Activated naive CD8-positive, alpha-beta T cell treated with anti-CD3 and anti-CD28 coated beads, Interleukin-2, amount 10 ng/mL, durations not matched to agents 7 days and 5 days (primary cell): ENCODE data around the gene XXYLT1. TPM values are rescaled to one million over a fixed set of nuclear protein-coding genes. Genes with fewer than 3 reads are reported as not detected.
"Not testable (repeated sequence)": the region's sequence is repeated elsewhere in the genome, so short reads cannot be mapped to it uniquely, and the experiment has no call there.

ENCODE experiments used
- ATAC-seq: fragments of 150-1000 bp; cut with Tn5 transposase; one replicate; pipeline ENCODE4 v1.10.0; 2021; ENCODE audit warnings: low read depth, moderate library complexity
- POLR2A ChIA-PET: fragments of 350-600 bp; sonication (Branson Sonifier 250); formaldehyde crosslinking; loops from one replicate; lab custom pipeline; 2021; ENCODE audit warnings: antibody characterized with exemption; lab: Charles Lee
- DNase-seq: peaks from one replicate; pipeline ENCODE4 v3.0.0; 2021
- H3K27ac Mint-ChIP-seq: one replicate; pipeline ENCODE4 v1.8.0; 2022; ENCODE audit warnings: mild to moderate bottlenecking, mixed read lengths
- H3K27me3 Mint-ChIP-seq: one replicate; pipeline ENCODE4 v1.8.0; 2022; ENCODE audit warnings: mild to moderate bottlenecking, moderate library complexity, mixed read lengths
- H3K36me3 Mint-ChIP-seq: one replicate; pipeline ENCODE4 v1.8.0; 2021; ENCODE audit warnings: mild to moderate bottlenecking, mixed read lengths
- H3K4me1 Mint-ChIP-seq: one replicate; pipeline ENCODE4 v1.8.0; 2021; ENCODE audit warnings: mixed read lengths
- H3K4me3 Mint-ChIP-seq: one replicate; pipeline ENCODE4 v1.8.0; 2022; ENCODE audit warnings: mild to moderate bottlenecking, moderate library complexity, mixed read lengths
- H3K9me3 Mint-ChIP-seq: one replicate; pipeline ENCODE4 v1.8.0; 2021; ENCODE audit warnings: mixed read lengths
- total RNA-seq, 2 experiments: library from RNA; stranded (reverse); gene quantifications; one replicate each; pipeline ENCODE4 v1.2.3, GENCODE V29; 2021

XXYLT1 gene
- total RNA-seq, 2 experiments from 2014 or later: 6.8 to 8.3 TPM

- no peak for ATAC-seq
- Mint-ChIP-seq H3K4me1 (no peaks in the 10 kb centered on the region), H3K27me3 (peaks cover 5% of the 10 kb centered on the region), H3K4me3 (no peak overlapping the region), H3K36me3 (no peaks in the 10 kb centered on the region), H3K27ac (no peak overlapping the region), H3K9me3 (no peaks in the 10 kb centered on the region)
- no peak for DNase-seq
- POLR2A ChIA-PET: no interaction called here
Observed at GRCh38 chr3:195057716-195058115, 213.2 kb downstream of the XXYLT1 start.

DNA sequence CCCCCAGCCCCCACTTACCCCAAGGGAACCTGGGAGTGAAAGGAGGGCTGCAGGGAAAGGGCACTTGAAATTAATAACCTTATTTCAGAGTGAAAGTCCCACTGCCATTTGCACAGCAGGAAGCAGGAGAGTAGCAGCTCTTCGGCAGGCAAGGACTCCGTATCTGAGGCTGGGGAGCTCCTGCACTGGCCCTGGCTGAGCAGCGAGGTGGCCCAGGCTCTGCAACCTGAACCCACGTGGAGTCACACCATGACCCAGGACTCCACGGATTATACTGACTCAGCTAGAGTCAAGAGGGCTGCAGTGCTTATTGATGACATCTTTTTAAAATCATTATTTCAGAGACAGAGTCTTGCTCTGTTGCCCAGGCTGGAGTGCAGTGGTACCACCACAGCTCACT lies 214.5 kb downstream of the XXYLT1 start:
- ATAC-seq (no peak), DNase-seq (no peak)
- Mint-ChIP-seq H3K36me3 (no peaks in the 10 kb centered on the region), H3K4me3 (no peak overlapping the region), H3K27me3 (peaks cover 15% of the 10 kb centered on the region), H3K4me1 (no peaks in the 10 kb centered on the region), H3K9me3 (no peaks in the 10 kb centered on the region), H3K27ac (no peak overlapping the region)
- POLR2A ChIA-PET: no interaction called here

GRCh38 chr3:195054311-195054710 lies 216.6 kb downstream of the XXYLT1 start:
- H3K9me3 Mint-ChIP-seq: no peaks in the 10 kb centered on the region
- no peak overlapping the region for H3K27ac Mint-ChIP-seq
- no peak for ATAC-seq

GRCh38 chr3:195052939-195053338 lies 218.0 kb downstream of the XXYLT1 start:
- H3K36me3 Mint-ChIP-seq: no peaks in the 10 kb centered on the region
- H3K27me3 Mint-ChIP-seq: peaks cover 25% of the 10 kb centered on the region
- H3K4me3 Mint-ChIP-seq: no peak overlapping the region
- no peak for ATAC-seq
- no peak overlapping the region for H3K27ac Mint-ChIP-seq
- H3K9me3 Mint-ChIP-seq: no peaks in the 10 kb centered on the region
- POLR2A ChIA-PET: no interaction called here
- H3K4me1 Mint-ChIP-seq: no peaks in the 10 kb centered on the region
- DNase-seq: no peak

More at GRCh38 chr3:195054311-195054710, 216.6 kb downstream of the XXYLT1 start:
- H3K36me3 Mint-ChIP-seq: no peaks in the 10 kb centered on the region
- no peaks in the 10 kb centered on the region for H3K4me1 Mint-ChIP-seq
- H3K27me3 Mint-ChIP-seq: peaks cover 25% of the 10 kb centered on the region
- no peak for DNase-seq
- POLR2A ChIA-PET: no interaction called here
- no peak overlapping the region for H3K4me3 Mint-ChIP-seq

DNA sequence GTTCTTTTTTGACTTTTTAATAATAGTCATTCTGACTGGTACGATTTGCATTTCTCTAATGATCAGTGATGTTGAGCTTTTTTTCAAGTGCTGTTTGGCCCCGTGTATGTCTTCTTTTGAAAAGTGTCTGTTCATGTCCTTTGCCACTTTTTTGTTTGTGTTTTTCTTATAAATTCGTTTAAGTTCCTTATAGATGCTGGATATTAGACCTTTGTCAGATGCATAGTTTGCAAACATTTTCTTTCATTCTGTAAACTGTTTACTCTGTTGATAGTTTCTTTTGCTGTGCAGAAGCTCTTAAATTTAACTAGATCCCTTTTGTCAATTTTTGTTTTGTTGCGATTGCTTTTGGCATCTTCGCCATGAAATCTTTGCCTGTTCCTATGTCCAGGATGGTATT lies 220.7 kb downstream of the XXYLT1 start:
- H3K27ac Mint-ChIP-seq, DNase-seq, H3K4me3 Mint-ChIP-seq, H3K36me3 Mint-ChIP-seq, POLR2A ChIA-PET, H3K9me3 Mint-ChIP-seq, H3K4me1 Mint-ChIP-seq, ATAC-seq: not testable (repeated sequence)
- H3K27me3 Mint-ChIP-seq: peaks cover 25% of the 10 kb centered on the region

DNA sequence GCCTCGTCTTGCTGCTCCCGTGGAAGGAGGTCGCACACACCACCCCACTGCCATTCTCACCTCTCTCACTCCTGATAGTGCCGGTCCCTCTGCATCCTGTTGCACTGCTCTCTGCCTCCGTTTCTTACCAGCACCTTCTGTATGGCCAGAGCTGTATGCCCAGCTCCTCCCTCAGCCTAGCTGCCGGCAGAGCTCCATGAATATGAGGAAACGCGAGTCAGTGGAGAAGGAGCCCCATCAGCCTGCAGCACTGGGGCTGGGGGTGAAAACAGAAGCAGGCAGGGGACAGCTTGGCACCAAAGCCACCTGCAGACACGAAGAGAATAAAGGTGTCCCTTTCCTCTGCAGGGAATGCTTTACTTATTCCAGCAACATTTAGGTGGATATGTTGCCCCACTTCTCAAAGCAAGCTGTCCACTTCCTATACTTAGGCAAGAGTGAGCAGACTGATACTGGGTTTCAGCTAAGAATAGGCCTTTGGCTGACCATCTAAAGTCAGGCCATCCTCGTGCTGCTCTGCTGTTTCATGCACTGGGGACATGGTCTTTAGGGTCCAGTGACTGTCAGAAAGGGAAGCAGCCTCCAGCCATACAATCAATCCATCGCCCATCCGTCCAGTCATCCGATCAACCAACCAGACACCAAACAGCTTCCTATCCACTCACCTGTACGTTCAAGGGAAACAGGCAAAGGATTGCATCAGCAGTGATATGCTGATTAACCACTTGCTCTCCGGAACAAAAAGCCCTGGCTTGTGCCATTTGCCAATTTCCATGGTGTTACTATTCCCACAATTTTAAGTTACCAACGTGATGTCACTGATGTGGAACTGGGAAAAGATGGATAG lies 222.7 kb downstream of the XXYLT1 start:
- no peaks in the 10 kb centered on the region for H3K9me3 Mint-ChIP-seq
- ATAC-seq (no peak), DNase-seq (no peak)
- POLR2A ChIA-PET: no interaction called here
- no peak overlapping the region for H3K27ac Mint-ChIP-seq
- peaks cover 23% of the 10 kb centered on the region for H3K27me3 Mint-ChIP-seq
- no peak overlapping the region for H3K4me3 Mint-ChIP-seq
- no peaks in the 10 kb centered on the region for H3K4me1 Mint-ChIP-seq
- no peaks in the 10 kb centered on the region for H3K36me3 Mint-ChIP-seq

DNA sequence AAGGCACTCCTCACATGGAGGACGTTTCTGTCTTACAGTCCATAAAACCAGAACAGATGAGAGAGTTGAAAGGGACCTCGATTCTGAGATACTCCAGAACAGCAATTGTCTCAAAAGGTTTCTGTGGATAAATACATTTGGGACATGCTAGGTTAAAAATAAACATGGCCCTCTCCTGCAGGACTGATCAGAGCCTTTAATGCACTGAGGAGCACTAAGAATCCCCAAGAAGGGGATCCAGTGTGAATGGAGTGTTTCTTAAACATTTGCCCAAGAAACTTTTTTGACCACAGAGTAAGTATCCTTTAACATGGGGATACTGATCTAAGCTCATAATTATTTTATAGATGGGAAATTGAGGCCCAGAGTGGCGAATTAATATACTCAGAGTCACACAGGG lies 223.4 kb downstream of the XXYLT1 start:
- no peaks in the 10 kb centered on the region for H3K9me3 Mint-ChIP-seq
- H3K27me3 Mint-ChIP-seq: peaks cover 19% of the 10 kb centered on the region
- H3K4me3 Mint-ChIP-seq: no peak overlapping the region
- H3K4me1 Mint-ChIP-seq: no peaks in the 10 kb centered on the region
- POLR2A ChIA-PET: no interaction called here
- DNase-seq (no peak), ATAC-seq (no peak)
- H3K36me3 Mint-ChIP-seq: no peaks in the 10 kb centered on the region
- H3K27ac Mint-ChIP-seq: no peak overlapping the region

- POLR2A ChIA-PET: no interaction called here
- H3K36me3 Mint-ChIP-seq: no peaks in the 10 kb centered on the region
- DNase-seq: peak; percentile 8
- no peaks in the 10 kb centered on the region for H3K4me1 Mint-ChIP-seq
- no peak for ATAC-seq
- no peak overlapping the region for H3K27ac Mint-ChIP-seq
- H3K4me3 Mint-ChIP-seq: no peak overlapping the region
- no peaks in the 10 kb centered on the region for H3K9me3 Mint-ChIP-seq
- peaks cover 10% of the 10 kb centered on the region for H3K27me3 Mint-ChIP-seq
Observed at GRCh38 chr3:195046441-195046840, 224.5 kb downstream of the XXYLT1 start.

GRCh38 chr3:195045481-195046210 lies 225.3 kb downstream of the XXYLT1 start:
- ATAC-seq (no peak), DNase-seq (peak; percentile 20)
- Mint-ChIP-seq H3K4me1 (no peaks in the 10 kb centered on the region), H3K36me3 (no peaks in the 10 kb centered on the region), H3K27me3 (peaks cover 6% of the 10 kb centered on the region), H3K27ac (no peak overlapping the region), H3K4me3 (no peak overlapping the region), H3K9me3 (no peaks in the 10 kb centered on the region)
- POLR2A ChIA-PET: no interaction called here

DNA sequence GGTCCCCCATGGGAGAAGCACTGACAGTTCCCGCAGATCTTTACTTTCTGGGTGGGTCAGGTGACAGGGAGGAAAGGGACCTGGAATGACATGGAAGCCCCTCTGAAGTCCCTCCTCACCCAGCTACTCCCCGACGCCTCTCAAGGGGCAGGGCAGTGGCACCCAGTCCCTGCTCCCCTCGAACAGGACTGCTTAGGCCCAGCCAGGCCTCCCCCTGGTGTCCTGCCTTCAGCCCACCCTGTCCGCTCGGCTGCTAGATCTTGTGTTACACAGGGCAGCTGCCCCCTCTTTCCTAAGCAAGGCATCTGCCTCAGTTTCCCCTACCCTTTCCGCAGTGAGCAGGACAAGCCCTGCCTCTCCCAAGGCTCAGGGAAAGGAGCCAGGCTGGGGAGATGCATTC lies 226.5 kb downstream of the XXYLT1 start:
- H3K27me3 Mint-ChIP-seq: peaks cover under 1% of the 10 kb centered on the region
- H3K9me3 Mint-ChIP-seq: no peaks in the 10 kb centered on the region
- ATAC-seq: no peak
- H3K4me3 Mint-ChIP-seq: no peak overlapping the region
- H3K27ac Mint-ChIP-seq: no peak overlapping the region
- DNase-seq: no peak
- POLR2A ChIA-PET: no interaction called here
- H3K4me1 Mint-ChIP-seq: no peaks in the 10 kb centered on the region
- no peaks in the 10 kb centered on the region for H3K36me3 Mint-ChIP-seq

DNA sequence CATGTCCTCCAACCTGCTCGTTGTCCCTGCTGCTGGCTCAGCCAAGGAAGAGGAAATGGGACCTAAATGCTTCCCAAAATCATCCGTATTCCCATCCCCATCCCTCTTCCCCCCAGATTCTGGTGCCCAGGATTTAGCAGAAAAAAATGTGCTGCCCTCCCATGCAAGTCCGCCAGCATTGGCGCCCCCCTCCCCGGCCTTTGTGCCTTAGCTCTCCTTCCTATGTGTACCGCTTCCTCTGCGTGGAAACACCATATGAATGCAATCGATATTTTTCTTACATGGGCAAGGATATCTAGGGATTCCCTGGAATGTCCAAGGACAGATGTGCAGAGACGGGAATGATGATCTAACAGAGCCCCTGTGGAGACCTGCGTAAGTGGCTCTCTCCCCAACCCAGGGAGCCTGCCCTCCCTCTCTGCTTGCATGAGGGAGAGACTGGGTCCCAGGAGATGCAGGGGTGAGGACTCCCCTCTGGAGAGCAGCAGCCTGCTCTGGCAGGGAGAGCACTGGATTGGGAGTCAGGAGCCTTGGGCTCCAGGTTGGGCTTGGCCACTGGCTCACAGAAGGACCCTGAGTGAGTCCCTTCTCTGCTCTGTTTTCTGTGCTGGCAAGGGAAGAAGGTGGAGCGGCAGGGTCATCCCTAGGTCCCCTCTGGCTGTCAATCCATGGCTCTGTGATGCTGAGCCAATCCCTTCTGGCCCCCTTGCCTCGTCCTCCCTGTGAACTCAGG lies 227.2 kb downstream of the XXYLT1 start:
- Mint-ChIP-seq H3K4me3 (no peak overlapping the region), H3K4me1 (no peaks in the 10 kb centered on the region), H3K27ac (no peak overlapping the region), H3K36me3 (no peaks in the 10 kb centered on the region), H3K27me3 (peaks cover 3% of the 10 kb centered on the region), H3K9me3 (no peaks in the 10 kb centered on the region)
- ATAC-seq: no peak
- POLR2A ChIA-PET: no interaction called here
- no peak for DNase-seq

DNA sequence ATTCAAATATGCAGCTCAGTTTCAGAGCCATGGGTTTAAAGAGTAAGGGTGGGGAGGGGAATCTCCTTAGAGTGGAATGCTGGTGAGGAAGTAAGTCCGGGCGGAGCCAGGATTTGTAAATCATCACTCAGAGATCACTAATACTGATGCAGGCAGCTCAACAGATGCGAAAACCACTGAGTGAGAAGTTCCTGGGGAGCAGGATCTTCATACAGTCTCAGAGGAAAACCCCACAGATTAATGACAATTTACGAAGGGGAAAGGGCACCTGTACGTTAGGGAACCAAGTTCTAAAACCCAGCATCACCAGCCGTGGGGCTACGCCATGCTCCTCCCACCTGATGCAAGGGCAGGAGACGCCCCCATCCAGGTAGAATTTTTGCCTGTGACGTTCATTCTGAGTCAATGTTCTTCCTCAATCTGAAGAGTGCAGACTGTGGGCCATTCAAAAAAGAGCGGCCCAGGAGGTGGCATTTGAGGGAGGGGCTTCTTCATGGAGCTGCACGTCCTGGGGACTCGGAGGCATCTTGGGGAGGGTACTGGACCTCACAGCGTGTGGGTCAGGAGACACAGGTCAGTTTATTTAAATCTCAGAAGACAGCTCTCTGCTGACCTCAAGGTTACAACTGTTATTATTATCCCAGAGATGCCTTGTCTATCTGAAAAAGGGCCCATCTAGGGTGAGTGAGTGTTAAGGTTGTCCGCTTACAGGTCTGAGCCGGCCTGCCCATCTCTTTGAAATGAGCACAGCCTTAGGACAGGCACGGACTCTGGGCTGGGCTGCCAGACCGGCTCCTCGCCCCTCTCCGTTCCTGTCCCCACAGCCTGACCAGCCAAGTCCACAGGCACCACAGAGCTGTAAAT lies 228.0 kb downstream of the XXYLT1 start:
- POLR2A ChIA-PET: no interaction called here
- Mint-ChIP-seq H3K4me1 (no peaks in the 10 kb centered on the region), H3K27me3 (peaks cover 6% of the 10 kb centered on the region), H3K27ac (no peak overlapping the region), H3K36me3 (no peaks in the 10 kb centered on the region), H3K4me3 (no peak overlapping the region), H3K9me3 (no peaks in the 10 kb centered on the region)
- no peak for ATAC-seq
- no peak for DNase-seq
